ENCODE results near the gene LCN2.
"Not testable (repeated sequence)": the region's sequence is repeated elsewhere in the genome, so short reads cannot be mapped to it uniquely, and the experiment has no call there.

Gene LCN2

DNA sequence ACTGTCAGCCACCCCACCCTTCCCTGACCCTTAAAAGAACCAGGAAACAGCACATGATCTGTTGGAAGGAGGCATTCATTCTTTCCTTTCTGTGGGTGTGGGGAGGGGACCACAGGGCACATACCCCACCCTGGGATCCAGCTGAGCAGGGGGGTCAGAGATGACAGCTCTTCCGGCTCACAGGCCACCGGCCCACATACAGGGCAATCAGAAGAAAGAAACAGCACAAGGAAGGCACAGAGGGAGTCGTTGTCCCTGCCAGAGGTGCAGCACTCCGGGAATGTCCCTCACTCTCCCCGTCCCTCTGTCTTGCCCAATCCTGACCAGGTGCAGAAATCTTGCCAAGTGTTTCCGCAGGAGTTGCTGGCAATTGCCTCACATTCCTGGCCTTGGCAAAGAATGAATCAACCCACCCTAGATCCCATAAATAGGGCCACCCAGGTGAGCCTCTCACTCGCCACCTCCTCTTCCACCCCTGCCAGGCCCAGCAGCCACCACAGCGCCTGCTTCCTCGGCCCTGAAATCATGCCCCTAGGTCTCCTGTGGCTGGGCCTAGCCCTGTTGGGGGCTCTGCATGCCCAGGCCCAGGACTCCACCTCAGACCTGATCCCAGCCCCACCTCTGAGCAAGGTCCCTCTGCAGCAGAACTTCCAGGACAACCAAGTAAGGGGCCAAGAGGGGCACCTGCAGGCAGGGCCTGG is at the start of gene LCN2:
Gene LCN2, plus strand, starts transcription at position 453 of the 701 bp plus-strand sequence. Its CDS starts 73 bp downstream, at position 526.
- DNase-seq: no peak

DNA sequence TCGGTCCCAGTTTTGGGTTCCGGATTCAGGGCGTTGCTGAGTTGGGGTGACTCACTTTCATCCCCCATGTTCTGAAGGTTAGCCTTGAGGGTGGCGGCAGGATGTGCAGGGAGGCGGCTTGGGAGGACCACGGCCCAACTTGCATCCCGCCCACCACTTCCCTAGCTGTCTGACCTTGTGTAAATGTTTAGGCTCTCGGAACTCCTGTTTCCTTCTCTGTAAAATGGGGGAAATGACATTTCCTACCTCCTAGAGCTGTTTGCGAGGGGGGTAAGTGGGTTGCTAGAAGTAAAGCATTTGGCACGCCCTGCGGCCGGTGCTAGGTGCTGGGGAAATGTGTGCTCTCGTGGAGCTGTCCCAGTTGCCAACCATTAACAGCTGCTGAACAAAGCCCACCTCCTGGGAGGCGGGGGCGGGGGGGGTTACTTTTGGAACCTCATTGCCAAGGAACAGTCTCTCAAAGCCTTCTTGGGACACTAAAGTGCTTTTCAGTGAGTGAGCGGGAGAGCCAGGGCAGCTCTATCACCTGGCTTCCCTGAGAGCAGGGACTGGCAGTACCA is 49.2 kb upstream of the LCN2 start:
- DNase-seq: no peak

DNA sequence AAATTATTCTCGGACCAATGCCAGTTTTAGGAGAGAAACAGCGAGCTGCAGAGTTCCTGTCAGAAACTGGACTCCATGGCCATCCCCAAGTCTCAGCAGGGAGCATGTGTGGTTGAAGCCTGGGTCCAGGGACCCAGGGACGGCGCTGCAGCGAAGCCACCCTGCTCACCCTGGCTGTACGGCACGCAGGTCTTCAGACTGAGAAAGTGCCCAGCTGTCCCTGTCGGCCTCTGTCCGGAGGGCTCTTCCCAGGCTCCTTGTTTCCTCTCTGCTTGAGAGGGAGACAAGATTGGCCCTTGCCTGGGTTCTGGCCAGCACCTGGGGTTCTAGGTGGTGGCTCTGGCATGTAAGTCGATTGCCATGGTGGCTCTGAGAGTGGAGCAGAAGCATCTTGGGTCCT is 48.7 kb upstream of the LCN2 start:
- DNase-seq: no peak

DNA sequence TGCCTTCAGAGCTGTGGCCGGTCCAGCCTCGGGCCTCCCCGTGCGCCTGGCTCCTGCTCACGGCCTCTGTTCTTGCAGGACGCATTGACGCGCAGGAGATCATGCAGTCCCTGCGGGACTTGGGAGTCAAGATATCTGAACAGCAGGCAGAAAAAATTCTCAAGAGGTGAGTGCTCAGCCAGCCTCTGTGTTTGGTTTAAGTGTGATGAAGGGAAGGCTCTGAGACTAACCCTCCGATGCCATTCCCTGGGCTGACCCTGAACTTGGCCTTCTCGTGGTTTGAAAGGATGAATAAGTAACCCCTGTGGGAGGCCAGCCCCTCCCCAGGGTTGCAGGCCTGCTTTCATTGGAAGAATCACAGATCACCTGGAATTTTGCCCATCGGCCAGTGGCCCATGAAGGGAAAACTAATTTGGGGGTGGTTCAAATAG is 48.0 kb upstream of the LCN2 start:
- no peak for DNase-seq

GRCh38 chr9:128101690-128102089 is 47.6 kb upstream of the LCN2 start:
- no peak for DNase-seq

DNA sequence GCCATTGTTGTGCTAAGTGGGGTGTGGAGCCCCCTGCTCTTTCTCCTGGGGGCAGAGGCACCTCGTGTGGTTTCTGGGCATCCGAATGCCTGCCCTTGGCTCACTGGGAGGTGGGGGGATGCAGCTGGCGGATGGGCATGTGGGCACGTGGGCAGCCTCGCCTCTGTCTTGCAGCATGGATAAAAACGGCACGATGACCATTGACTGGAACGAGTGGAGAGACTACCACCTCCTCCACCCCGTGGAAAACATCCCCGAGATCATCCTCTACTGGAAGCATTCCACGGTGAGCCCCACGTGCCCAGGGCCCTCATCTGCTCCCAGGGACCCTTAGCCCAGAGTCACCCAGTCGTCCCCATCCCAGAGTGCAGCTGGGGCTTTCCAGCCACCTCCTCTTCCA is 47.1 kb upstream of the LCN2 start:
- DNase-seq: no peak

DNA sequence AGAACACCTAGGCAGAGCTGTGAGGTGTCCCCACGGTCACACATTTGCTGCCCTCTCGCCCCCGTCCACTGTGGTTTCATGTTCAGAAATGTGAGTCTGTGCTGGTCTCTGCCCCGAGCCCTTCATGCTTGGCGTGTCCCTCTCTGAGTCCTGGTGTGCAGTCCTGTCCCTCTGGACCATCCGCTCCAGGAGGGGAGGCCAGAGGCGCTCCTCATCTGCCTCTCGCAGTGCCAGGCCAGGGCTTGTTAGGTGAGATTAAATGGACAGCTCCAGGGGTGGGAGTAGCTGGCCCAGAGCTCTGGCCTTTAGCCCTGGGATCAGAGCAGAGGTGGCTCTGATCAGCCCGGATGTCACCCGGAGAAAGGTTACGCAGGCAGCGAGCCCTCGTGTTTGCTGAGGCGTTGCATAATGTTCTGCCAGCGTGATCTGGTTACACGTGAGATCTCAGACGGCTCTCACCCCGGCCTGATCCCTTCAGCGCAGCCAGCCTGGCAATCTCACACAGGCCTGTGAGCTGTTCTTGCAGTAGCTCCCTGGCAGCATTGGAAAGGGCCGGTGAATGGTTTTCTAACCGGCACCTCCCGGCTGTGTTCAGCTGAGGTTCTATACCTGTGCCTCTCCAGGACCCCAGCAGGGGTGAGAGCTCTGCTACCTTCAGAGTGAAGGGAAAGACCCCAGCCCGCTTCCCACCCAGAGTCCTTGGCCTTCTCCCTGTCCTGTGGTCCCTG is 46.2 kb upstream of the LCN2 start:
- DNase-seq: no peak

GRCh38 chr9:128103589-128103962 is 45.7 kb upstream of the LCN2 start:
- DNase-seq: peak; percentile 48

GRCh38 chr9:128104171-128104618 is 45.1 kb upstream of the LCN2 start:
- DNase-seq: no peak

DNA sequence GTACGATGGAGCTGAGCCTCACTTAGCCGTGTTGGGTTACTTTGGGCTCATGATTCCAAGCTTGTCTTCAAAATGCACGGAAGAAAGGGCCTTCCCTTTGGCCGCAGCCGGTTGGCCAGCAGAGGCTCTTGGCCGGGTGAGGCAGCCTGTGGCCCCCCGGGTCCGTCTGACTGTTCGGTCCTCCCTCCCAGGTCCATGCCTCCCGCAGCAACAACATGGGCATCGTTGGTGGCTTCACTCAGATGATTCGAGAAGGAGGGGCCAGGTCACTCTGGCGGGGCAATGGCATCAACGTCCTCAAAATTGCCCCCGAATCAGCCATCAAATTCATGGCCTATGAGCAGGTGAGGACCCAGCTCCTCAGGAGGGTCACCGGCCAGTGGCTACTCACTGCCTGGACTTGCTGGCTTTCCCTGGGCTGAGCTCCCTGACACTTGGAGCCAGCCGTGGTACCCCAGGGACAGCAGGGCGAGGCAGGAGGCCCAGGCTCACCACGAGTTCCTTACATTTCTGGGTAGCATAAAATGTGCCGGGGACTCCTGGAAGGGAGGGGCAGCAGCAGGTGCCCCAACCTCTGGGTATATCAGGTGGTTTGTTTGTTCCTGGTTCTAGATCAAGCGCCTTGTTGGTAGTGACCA is 43.6 kb upstream of the LCN2 start:
- no peak for DNase-seq

- no peak for DNase-seq
Observed at GRCh38 chr9:128106181-128106939, 42.9 kb upstream of the LCN2 start.

DNA sequence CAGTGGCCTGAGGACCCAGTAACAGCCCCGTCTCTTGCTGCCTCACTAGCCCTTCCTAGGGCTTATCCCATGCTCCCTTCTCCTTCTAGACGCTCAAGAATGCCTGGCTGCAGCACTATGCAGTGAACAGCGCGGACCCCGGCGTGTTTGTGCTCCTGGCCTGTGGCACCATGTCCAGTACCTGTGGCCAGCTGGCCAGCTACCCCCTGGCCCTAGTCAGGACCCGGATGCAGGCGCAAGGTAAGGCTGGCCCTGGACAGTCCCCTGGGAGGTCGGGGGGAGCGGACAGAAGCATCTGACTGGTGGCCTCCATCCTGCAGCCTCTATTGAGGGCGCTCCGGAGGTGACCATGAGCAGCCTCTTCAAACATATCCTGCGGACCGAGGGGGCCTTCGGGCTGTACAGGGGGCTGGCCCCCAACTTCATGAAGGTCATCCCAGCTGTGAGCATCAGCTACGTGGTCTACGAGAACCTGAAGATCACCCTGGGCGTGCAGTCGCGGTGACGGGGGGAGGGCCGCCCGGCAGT is 42.2 kb upstream of the LCN2 start:
- DNase-seq: no peak

GRCh38 chr9:128107468-128108268 is 41.6 kb upstream of the LCN2 start:
- no peak for DNase-seq

- DNase-seq: no peak
Observed at GRCh38 chr9:128108269-128109049, 40.8 kb upstream of the LCN2 start.

DNA sequence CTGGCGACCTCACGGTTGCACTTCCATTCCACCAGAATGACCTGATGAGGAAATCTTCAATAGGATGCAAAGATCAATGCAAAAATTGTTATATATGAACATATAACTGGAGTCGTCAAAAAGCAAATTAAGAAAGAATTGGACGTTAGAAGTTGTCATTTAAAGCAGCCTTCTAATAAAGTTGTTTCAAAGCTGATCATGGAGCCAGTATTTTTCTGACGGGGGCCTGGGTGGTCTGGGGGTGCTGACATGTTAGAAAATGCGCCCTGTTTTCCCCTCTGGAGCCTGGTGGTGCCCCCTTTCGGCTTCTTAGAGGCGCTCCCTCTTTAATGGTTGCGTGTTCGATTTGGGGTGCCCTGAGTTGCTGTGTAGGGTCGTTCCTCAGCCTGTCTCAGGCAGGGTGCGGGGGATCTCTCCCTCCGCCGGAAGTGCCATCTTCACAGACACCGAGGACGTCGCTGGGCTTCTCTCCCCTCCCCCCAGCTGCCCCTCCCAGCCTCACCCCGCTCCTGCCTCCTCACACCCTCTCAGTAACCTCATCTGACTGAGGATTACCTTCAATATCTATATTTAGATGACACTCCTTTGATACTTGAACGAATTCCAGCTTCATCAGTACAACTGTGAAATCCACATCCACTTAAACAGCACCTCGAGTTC is 40.1 kb upstream of the LCN2 start:
- no peak for DNase-seq

DNA sequence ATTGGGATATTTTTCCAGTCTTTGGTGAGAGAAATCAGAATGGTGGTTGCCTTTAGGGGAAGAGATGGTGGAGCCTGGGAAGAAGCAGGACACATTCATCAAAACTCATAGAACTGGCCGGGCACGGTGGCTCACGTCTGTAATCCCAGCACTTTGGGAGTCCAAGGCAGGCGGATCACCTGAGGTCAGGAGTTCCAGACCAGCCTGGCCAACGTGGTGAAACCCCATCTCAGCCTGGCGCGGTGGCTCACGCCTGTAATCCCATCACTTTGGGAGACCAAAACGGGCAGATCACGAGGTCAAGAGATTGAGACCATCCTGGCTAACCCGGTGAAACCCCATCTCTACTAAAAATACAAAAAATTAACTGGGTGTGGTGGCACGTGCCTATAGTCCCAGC is 37.5 kb upstream of the LCN2 start:
- not testable (repeated sequence) for DNase-seq

DNA sequence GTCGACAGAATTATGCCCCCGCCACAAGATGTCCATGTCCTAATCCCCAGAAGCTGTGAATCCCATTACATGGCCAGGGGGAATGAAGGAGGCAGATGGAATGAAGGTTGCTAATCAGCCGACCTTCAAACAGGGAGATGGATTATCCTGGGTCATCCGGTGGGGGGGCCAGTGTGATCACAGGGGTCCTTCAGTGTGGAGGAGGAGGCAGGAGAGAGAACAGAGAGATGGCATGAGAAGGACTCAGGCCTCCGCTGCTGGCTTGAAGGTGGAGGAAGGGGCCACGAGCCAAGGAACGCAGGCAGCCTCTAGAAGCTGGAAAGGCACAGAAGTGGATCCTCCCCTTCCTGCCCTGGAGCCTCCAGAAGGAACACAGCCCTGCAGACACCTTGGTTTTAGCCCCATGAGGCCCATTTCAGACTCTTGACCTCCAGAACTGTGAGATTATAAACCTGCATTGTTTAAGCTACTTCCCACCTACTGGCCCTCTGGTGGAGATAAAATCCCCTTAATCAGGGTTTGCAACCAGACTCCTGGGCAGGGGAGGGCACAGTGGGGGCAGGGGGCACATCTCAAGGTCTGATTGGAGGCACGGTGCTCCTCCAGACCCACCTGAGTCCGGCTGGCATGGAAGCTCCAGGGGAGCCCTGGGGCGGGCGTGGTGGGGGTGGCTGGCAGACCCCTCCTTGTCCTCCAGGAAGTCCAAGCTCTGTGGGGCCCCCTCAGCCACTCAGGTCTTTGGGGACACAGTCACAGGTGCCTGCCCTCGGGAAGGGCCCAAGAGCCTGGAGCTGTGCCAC is 35.5 kb upstream of the LCN2 start:
- no peak for DNase-seq

DNA sequence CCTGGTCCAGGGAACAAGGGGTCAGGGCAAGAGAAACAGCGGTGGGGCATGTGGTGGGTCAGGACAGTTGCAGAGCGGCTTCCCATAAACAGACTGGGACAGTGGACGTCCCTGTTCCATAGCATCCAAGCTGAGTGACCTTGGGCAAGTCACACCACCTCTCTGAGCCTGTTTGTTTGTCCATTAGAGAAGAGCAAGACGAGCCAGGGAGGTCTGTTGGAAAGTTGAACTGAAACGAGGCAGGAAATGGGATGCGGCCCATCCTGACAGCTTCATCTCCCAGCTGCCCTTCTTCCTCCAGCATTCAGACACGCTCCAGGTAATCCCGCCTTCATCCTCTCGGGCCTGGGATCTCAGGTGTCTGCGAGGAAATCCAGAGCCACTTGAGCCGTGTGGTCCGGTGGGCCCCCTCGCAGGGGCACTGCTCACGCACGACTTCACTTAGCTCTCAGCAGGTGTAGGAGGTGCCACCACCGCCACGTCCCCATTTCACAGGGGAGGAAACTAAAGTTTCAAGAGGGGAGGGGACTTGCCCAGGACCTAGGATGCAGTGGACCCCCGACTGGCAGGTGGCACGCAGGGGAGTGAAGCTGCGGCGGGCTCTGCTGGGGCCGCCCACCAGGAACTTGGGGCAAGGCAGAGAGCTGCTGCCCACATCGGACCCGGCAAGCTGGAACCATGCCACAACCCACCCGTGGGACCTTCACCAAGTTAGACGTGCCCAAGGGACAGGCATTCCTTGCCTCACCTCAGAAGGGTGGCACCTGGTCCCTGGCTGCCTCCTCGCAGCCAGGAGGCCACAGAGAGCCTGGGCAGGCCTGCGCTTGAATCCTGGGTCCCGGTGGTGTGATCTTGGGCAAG is 34.7 kb upstream of the LCN2 start:
- no peak for DNase-seq

Measured in activated CD4-positive, alpha-beta T cell treated with anti-CD3 and anti-CD28 coated beads, Interleukin-2, amount 50 U/mL, for 16 hours (primary cell).